MCF 10A (cell line): ENCODE data around the gene POC5. TPM values are rescaled to one million over a fixed set of nuclear protein-coding genes. Genes with fewer than 3 reads are reported as not detected.
"Not testable (repeated sequence)": the region's sequence is repeated elsewhere in the genome, so short reads cannot be mapped to it uniquely, and the experiment has no call there.

ENCODE experiments used
- BruUV-seq: library from RNA; stranded (reverse); fragments of 400-500 nt; replicated peaks from 2 replicates; lab custom pipeline; 2021; lab: Mats Ljungman, UMichigan
- CTCF ChIA-PET: fragments of 300-600 bp; sonication (Branson Sonifier 250); formaldehyde crosslinking; extraction: SDS; loops from one replicate; lab custom pipeline; 2021; ENCODE audit warnings: antibody characterized with exemption, inconsistent platforms; lab: Yijun Ruan, JAX
- POLR2A ChIA-PET: fragments of 300-600, 350-650 bp; sonication (Branson Sonifier 250); formaldehyde crosslinking; extraction: SDS; loops from one replicate; lab custom pipeline; 2020; ENCODE audit warnings: antibody characterized with exemption, inconsistent platforms; lab: Yijun Ruan, JAX
- DNase-seq: peaks from one replicate; pipeline ENCODE4 v3.0.0-alpha.2; 2018; ENCODE audit not compliant: unreplicated experiment
- H3K27ac Mint-ChIP-seq: one replicate; pipeline ENCODE4 v1.8.0; 2022; ENCODE audit warnings: mild to moderate bottlenecking, low read depth, mixed read lengths; ENCODE audit not compliant: unreplicated experiment
- H3K27me3 Mint-ChIP-seq: one replicate; pipeline ENCODE4 v1.8.0; 2022; ENCODE audit warnings: mixed read lengths; ENCODE audit not compliant: insufficient read depth, unreplicated experiment
- H3K36me3 Mint-ChIP-seq: one replicate; pipeline ENCODE4 v1.8.0; 2022; ENCODE audit warnings: mild to moderate bottlenecking, moderate library complexity, mixed read lengths; ENCODE audit not compliant: insufficient read depth, unreplicated experiment
- H3K4me1 Mint-ChIP-seq: one replicate; pipeline ENCODE4 v1.8.0; 2022; ENCODE audit warnings: mixed read lengths; ENCODE audit not compliant: insufficient read depth, unreplicated experiment
- H3K4me3 Mint-ChIP-seq: one replicate; pipeline ENCODE4 v1.8.0; 2022; ENCODE audit warnings: mild to moderate bottlenecking, moderate library complexity, mixed read lengths; ENCODE audit not compliant: unreplicated experiment
- H3K9me3 Mint-ChIP-seq: one replicate; pipeline ENCODE4 v1.8.0; 2022; ENCODE audit warnings: mixed read lengths; ENCODE audit not compliant: unreplicated experiment
- CTCF ChIP-seq: fragments of 200-600 bp; IDR thresholded peaks from one replicate; pipeline ENCODE4 v1.8.0; 2022; ENCODE audit warnings: antibody characterized with exemption, mild to moderate bottlenecking; ENCODE audit not compliant: unreplicated experiment
- intact Hi-C: fragments of 100-400 bp; cut with micrococcal nuclease; formaldehyde crosslinking; loops from 2 replicates; pipeline ENCODE4 v1.14.1; 2022
- total RNA-seq: library from RNA; stranded (reverse); gene quantifications from 2 replicates; pipeline ENCODE4 v1.2.3, GENCODE V29; 2022

POC5 gene
- total RNA-seq, 1 experiment from 2014 or later, result 14.3 TPM

DNA sequence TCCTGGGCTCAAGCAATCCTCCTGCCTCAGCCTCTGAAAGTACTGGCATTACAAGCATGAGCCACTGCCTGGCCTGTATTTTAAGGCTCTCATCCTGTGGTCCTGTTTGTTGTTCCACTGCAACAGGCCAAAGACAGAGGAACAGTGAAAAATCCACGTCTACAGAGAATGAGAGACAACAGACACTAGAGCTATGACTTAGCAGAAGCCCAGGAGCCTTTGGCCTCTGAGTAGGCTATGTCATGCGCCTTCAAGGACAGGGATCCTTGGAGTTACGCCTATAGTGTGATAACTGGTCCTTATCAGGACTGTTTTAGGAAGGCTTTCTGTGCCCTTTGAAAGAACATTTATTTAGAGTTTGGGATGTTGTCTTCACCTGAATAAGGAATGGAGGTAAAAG, 10.5 kb downstream of the POC5 start:
- POLR2A ChIA-PET, result no interaction called here
- no peak for DNase-seq
- no peaks in the 10 kb centered on the region for H3K4me1 Mint-ChIP-seq

DNA sequence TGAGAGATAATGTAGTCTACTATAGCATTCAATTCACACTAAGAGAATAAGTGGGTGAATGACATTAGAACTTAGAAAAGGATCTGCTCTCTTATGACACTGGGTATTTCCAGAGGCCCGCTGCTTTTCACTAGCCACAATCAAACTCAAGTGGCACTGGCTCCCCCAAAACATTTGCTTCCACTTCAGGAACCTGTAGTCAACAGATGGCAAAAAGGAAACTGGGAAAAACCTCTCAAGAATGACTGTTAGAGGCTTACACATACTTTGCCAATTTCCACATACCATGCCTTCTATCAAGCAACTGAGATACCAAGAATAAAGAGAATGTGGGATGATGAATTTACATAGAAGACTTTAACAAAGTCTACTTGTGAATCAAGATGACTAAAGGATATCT, 11.2 kb downstream of the POC5 start:
- Mint-ChIP-seq H3K36me3 (peaks cover 44% of the 10 kb centered on the region), H3K9me3 (no peaks in the 10 kb centered on the region), H3K4me1 (no peaks in the 10 kb centered on the region), H3K27ac (no peak overlapping the region), H3K27me3 (no peaks in the 10 kb centered on the region), H3K4me3 (no peak overlapping the region)
- TF ChIP-seq CTCF, result no peak
- CTCF ChIA-PET, result no interaction called here
- no peak for DNase-seq
- no TSS peak for BruUV-seq
- POLR2A ChIA-PET, result interaction anchor here (1.3 kb wide), 1 partner anchor 11 kb away, joined by 4 read pairs; the partner anchor contains the start of gene POC5
- intact Hi-C loops, result no loop called here

More for the DNA sequence above, 10.5 kb downstream of the POC5 start:
- Mint-ChIP-seq H3K27ac (no peak overlapping the region), H3K27me3 (no peaks in the 10 kb centered on the region), H3K4me3 (no peak overlapping the region), H3K36me3 (peaks cover 48% of the 10 kb centered on the region), H3K9me3 (no peaks in the 10 kb centered on the region)
- TF ChIP-seq CTCF, result no peak
- BruUV-seq, result no TSS peak
- CTCF ChIA-PET, result interaction anchor here (0.5 to 0.6 kb wide), 2 partner anchors 84 to 1077 kb away, joined by 3 to 5 read pairs; no protein-coding TSS in a partner anchor
- intact Hi-C loops, result no loop called here

DNA sequence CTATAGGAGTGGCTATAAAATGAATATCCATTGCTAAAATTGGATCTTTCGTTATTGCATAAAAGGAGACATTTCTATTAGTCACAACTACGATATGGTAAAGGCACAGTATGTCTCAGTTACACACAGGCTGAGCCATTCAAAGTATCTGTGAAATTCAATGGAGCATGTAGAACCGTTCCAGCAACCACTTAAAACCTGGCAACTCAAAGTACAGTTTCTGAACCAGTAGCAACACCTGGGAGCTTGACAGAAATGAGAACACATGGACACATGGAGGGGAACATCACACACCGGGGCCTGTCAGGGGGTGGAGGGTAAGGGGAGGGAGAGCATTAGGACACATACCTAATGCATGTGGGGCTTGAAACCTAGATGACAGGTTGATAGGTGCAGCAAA, 15.4 kb downstream of the POC5 start:
- CTCF ChIA-PET, result interaction anchor here (0.7 kb wide), 1 partner anchor 27 kb away, joined by 5 read pairs; no protein-coding TSS in a partner anchor
- H3K9me3 Mint-ChIP-seq, result no peaks in the 10 kb centered on the region

GRCh38 chr5:75695472-75696351, 21.5 kb downstream of the POC5 start:
- intact Hi-C loops, BruUV-seq: not testable (repeated sequence)

More for the DNA sequence above, 15.4 kb downstream of the POC5 start:
- BruUV-seq, result no TSS peak
- DNase-seq, result no peak
- TF ChIP-seq CTCF, result no peak
- H3K4me1 Mint-ChIP-seq, result no peaks in the 10 kb centered on the region
- H3K27me3 Mint-ChIP-seq, result no peaks in the 10 kb centered on the region
- POLR2A ChIA-PET, result no interaction called here
- no peak overlapping the region for H3K27ac Mint-ChIP-seq
- H3K36me3 Mint-ChIP-seq, result peaks cover 43% of the 10 kb centered on the region
- H3K4me3 Mint-ChIP-seq, result no peak overlapping the region
- intact Hi-C loops, result no loop called here

More at GRCh38 chr5:75695472-75696351, 21.5 kb downstream of the POC5 start:
- DNase-seq, H3K9me3 Mint-ChIP-seq, H3K4me1 Mint-ChIP-seq, H3K27ac Mint-ChIP-seq, POLR2A ChIA-PET, H3K4me3 Mint-ChIP-seq, CTCF ChIA-PET, H3K27me3 Mint-ChIP-seq: not testable (repeated sequence)
- peaks cover 43% of the 10 kb centered on the region for H3K36me3 Mint-ChIP-seq
